Esophagus squamous epithelium (tissue), 4 donors: ENCODE data around the gene MALRD1.

Source experiments
- POLR2A ChIP-seq, 4 donors: fragments of 450-650 bp; IDR thresholded peaks; one replicate each; pipeline ENCODE4 v1.6.1; 2017; ENCODE audit warnings: antibody characterized with exemption in 4 of 4, mild to moderate bottlenecking in 4 of 4, moderate library complexity in 3 of 4
- TF ChIP-seq, protein P1 (sequence below), 6 experiments: fragments of 450-650 bp in 4 of 6; fragments of 200-600 bp in 2 of 6; sonication (generic) in 2 of 6; IDR thresholded peaks; one replicate each; pipeline ENCODE4 v1.5.1; 2016 to 2019; ENCODE audit warnings: antibody characterized with exemption in 6 of 6, mild to moderate bottlenecking in 4 of 6, moderate library complexity in 4 of 6

DNA sequence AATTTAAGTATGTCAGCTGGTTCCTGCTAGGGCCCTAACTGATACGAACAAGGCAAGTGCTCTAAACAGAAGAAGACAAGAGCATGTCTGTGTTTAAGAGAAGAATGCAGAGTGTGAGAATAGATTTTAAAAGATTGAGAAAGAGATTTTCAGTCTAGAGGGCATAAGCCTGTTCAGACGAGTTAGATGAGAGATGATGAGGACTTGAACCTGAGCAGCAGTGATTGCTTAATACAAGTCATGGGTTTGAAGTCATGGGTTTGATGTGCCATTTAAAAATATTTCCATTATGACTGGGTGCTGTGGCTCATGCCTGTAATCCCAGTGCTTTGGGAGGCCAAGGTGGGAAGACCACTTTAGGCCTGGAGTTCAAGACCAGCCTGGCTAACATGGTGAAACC, 658.8 kb downstream of the MALRD1 start:
- TF ChIP-seq POLR2A (IDR thresholded peaks at IDR 0.05) = no peak
- TF ChIP-seq, protein P1, sequence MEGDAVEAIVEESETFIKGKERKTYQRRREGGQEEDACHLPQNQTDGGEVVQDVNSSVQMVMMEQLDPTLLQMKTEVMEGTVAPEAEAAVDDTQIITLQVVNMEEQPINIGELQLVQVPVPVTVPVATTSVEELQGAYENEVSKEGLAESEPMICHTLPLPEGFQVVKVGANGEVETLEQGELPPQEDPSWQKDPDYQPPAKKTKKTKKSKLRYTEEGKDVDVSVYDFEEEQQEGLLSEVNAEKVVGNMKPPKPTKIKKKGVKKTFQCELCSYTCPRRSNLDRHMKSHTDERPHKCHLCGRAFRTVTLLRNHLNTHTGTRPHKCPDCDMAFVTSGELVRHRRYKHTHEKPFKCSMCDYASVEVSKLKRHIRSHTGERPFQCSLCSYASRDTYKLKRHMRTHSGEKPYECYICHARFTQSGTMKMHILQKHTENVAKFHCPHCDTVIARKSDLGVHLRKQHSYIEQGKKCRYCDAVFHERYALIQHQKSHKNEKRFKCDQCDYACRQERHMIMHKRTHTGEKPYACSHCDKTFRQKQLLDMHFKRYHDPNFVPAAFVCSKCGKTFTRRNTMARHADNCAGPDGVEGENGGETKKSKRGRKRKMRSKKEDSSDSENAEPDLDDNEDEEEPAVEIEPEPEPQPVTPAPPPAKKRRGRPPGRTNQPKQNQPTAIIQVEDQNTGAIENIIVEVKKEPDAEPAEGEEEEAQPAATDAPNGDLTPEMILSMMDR (IDR thresholded peaks at IDR 0.05) = no peak
